Left hindlimb (tissue), 1 donor: ENCODE measurements around the gene B9D1.

Experiments
- DNase-seq: peaks from one replicate; pipeline ENCODE4 v3.0.0-alpha.2; 2018

The B9D1 gene, protein sequence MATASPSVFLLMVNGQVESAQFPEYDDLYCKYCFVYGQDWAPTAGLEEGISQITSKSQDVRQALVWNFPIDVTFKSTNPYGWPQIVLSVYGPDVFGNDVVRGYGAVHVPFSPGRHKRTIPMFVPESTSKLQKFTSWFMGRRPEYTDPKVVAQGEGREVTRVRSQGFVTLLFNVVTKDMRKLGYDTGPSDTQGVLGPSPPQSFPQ

DNA sequence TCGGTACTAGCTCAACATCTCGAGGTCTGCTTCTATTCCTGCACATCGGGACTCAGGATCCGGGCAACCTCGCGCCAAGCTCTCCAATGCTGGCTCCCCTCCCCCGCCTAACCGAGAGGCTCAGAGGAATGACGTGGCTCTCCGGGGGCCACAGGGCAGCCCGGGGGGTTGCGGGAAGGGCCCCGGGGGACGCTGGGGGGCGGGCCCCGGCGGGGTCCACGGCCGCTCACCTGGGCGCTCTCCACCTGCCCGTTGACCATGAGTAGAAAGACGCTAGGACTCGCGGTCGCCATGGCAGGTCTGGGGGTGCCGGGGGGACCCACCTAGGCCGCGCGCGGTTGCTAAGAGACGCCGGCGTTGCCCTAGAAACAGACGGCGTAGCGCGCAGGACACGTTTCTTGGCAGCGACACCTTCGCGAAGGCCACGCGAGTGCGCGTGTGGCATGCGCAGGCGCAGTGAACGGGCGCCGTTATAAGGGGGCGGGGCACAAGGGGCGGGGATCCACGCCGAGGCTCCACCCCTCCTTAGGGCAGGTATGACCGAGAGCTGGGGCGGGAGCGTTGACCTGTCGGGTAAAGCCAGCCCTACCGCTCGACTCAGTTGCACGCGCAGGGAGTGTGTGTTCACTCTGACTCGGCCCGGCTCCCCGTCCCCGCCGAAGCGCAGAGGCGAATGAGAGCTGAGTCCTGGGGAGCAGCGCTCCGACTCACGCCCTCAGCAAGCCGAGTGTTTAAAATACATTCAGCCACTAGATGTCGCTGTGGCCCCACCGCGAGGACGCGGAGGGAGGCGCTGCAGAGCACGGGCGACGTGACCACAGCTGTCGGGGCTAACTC lies at the start of gene B9D1:
B9D1 (minus strand) TSS at position 447 of the 837 bp plus-strand sequence; CDS start at position 293, 154 bp downstream.
- DNase-seq = peak; percentile 94

DNA sequence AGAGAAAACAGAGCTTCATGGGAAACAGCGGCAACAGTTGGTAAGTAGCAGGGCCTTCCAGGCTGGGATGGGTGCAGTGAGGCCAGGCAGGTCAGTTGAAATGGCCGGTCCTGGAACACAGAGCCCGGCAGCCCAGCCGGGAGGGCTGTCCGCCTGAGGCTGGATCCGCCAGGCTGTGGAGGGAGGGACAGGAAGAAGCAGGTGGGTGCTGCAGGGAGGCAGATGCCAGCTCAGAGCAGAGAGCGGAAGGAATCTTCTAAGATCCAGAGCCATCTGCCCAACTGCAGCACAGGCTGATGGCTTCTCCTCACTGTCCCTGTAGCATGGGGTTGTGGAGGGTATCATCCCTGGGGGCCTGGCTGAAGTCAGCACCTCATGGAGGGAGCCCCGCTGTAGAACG lies 49.1 kb upstream of the B9D1 start:
- DNase-seq = no peak

DNA sequence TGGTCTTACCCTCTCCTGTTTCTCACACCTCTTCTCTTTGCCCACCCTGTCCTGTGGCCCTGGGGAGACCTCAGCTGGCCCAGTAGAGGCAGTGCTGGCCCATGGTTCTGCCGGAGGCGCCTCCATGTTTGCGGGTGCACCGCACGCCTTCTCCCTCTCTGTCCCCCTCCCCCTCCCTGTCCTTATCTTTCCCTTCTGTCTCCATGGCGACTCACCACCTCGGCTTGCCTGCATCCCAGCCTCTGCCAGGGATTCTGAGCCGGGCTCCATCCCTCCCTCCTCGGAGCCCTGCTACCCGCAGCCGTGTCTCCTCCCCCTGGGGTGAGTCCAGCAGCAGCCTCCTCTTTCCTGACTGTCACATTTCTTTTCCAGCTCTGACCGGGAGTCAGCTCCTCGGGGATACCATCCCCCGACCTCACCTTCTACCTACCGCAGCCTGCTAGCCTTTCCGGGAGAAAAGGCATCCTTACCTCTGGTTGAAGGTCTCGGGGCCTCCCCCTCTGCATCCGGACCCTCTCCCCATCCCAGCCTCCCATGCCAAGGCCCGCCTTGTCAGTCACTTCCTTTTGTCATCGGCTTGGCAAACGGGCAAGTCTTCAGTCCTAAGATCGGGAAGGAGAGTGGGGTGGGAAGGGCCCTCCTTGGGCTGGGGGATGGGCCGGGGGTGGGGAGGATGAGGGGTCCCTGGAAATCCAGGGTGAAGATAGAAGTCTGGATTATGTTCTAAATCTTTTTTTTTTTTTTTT lies 48.5 kb upstream of the B9D1 start, which contains the start of gene RNF112:
RNF112 (plus strand) TSS at position 358 of the 746 bp plus-strand sequence; CDS start at position 535, 177 bp downstream.
- no peak for DNase-seq

DNA sequence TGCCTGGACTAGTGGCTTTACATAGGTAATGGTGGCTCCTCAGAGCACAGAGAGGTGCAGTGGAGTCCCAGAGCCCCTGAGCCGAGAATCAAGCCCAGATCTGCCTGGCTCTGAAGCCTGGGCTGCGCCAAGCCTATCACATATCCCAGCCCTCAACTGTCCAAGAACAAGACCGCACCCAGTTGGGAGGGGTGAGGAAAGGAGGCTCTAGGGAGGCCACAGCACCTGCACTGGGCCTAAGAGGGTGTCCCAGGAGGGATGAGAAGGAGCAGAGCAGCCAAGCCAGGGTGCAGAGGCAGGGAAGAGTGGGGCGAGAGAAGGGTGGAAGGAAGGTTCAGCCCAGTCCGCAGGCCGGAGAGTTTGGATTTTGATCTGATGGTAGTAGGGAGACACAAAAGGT lies 47.6 kb upstream of the B9D1 start:
- DNase-seq = no peak

DNA sequence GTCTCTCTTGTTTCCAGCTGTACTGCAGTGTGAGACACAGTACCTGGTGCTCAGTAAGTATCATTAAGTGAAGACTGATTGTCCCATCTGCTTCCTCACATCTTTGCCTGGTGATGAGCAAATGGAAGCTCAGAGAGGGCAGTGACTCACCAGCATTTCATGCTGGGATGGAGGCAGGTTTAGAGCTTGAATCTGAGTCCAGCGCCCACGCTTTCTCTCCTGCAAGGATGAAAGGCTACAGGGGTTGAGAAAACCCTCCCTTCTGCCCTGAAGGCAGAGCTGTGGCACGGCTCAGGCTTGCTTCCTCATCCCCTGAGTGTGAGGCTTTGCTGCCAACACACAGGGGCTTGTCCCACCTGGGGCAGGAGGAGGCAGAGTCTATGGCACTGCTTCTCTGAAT lies 47.0 kb upstream of the B9D1 start:
- no peak for DNase-seq

DNA sequence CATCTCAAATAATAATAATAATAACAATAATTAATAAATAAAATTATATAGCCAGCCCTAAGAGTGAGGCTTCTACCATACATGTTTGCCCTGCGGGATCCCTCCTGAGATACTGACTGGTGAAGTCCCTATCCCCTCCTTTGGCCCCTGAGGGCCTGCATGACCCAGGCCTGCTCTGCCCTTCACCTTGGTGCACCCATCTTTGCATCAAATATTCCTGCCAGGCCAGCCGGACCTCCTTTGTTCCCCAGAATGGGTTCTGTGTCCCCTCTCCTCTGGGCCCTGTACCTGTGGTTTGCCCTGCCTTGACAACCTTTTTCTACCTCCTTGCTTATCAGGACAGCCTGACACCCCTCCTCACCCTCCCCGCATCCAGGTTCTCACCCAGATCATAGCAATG lies 46.5 kb upstream of the B9D1 start:
- DNase-seq = no peak

DNA sequence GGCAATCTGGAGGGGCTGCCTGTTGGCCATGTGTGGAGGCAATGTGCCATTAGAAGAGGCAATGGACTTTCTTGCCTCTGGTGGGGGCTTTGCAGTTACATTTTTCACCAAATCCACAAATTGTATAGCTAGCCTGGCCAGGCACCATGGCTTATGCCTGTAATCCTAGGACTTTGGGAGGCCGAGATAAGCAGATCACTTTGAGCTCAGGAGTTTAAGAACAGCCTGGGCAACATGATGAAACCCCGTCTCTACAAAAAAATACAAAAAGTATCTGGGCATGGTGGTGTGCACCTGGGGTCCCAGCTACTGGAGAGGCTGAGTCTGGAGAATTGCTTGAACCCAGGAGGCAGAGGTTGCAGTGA lies 45.8 kb upstream of the B9D1 start:
- no peak for DNase-seq

DNA sequence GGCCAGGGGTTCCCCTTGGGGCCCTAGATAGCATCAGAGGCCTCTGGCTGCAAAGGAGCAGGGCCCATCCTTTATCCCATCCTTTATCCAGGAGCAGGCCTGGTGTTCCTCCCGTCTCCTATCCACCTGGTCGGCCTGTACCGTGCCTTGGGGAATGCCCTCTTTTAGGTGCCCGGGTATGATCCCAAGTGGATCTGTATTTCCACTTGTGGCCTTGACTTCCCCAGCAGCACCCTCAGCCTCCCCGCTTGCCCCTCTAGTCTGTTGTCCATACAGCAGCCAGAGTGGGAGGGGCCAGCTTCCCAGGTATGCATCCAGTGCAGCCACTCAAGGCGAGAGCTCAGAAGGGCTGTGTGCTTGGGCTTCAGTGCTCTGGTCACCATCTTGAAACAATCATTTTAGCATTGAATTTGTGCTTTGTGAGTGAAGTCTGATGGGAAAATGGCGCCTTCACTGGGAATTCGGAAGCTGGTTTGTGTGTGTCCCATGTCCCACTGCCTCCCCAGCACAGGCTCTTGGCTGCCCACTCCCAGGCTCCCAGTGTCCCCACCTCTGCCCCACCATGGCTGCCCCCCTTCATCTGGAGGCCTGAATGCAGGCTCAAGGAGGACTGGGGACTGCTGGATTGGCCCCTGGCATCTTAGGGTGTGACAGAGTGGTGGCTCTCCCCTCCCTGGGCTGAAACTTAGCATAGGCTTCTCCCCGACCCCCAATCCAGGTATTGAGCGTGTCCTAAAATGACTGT lies 45.2 kb upstream of the B9D1 start:
- DNase-seq = no peak

DNA sequence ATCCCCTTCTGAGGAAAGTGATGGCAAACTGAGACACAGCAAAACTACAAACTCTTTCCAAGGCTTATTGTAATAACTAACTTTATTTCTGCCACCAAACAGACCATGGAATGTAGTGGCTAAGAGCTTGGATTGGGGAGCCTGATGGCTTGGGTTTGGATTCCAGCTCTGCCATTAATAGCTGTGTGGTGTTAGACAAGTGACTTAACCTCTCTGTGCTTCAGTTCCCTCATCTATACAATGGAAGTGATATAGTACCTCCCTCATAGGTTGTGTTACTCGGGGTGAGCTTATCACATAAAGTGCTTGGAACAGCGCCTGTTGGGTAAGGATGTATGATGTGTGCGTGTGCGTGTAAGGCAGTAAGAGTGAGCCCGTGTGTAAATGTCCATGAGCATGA lies 42.6 kb upstream of the B9D1 start:
- no peak for DNase-seq

DNA sequence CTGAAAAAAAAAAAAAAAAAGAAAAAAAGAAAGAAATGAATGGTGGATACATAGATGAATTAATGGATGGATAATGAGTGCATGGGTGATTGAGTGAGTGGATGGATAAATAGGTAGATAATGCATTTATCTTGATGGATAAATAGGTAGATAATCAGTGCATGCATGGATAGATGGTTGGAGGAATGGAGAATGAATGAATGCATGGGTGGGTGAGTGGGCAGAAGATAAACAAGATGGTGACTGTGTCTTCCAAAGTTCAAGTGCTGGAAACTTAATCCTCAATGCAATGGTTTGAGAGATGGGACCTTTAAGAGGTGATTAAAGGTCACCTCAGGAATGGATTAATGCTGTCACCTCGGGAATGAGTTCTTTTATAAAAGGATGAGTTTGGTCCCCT lies 41.7 kb upstream of the B9D1 start:
- DNase-seq = no peak

DNA sequence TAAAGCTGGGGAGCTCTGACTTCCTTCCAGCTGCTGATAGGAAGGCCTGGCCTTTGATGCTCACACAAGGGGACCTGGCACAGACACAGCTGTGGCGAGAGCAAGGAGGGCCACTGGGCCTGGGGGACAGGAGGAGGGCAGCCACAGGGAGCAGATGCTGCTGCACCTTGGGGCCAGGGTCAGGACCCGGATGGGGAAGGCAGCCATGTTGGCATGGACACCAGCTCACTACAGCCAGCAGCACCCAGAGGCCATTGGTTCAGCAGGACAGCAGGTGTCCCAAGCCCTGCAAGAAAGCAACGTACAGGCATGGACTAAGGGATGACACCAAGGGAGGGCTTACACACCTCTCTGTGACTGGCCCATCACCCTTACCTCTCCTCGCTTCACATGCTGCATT lies 40.5 kb upstream of the B9D1 start:
- DNase-seq = no peak

DNA sequence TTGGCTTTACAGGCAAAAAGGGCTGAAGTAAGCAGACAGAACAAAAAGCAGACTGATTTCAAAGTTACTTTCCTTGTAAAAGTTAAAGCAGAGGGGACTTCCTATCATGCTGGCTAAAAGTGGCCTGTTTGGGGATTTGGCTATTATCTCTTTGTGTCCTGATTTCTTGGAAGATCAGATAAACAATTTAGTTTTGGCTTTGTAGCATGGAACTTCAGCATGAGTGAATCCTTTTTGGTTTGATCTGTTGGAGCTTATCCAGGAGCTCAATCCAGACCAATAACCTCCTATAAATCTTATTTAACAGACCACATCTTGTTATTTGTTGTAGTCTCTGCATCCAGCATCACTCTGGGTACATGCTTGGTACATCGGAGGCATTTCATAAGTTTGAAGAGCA lies 39.6 kb upstream of the B9D1 start:
- DNase-seq = no peak

DNA sequence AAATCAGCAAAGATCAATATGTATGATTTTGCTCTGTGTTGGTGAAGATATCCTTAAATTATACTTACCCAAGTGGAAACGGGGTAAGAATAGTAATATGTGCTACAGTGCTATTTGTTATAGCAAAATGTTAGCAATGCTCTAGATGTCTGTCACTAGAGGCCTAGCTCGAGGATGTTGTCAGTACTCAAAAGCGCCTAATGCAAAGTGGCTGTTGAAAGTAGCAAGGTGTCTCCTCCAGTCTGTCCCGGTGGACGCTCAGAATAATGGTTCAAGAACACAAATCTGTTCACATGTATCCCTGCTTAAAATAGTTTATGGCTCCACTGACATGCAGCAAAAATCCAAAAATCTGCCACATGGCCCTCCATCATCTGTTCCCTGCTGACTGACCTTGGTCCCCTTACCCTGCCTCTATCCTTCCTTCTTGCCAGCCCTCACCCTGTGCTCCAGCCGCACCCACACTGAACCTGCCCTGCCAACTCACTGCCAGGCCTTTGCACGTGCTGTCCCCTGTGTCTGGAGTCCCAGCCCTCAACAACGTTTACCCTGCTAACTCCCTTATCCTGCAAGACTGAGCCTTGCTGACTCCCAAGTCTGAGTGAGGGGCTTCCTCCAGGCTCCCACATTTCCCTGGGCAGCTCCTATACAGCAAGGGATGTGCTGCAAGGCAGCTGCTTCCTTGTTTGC lies 38.9 kb upstream of the B9D1 start:
- no peak for DNase-seq

DNA sequence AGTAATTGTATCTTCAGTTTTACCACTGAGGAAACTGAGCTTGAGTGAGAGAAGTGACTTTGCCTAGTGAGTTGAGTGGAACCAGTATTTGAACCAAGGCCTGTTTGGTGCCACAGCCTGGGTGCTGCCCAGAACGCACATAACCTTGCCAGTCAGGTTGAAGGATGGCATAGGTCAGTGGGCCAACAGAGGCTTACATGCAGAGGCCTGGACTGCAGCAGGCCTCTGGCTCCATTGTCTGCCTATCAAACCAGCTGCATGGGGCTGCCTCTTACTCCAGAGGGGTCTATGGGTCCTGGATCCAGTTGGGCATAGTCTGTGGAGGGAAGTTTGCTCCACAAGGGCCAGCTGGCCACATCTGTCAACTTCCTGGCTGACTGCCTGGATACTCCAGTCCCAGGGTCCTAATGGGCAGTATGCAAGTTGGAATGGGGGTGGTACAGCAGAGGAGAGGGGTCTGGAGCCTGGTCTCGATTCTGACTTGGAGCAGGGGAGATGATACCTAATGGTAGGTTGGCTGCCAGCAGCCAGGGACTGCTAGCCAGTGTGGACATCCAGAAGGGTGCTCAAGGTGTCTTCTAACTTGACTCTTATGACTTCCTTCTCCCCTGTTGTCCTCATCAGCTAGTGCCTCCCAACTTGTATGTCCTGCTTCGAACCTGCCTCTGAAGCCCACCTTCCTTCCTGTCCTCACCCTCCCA lies 37.4 kb upstream of the B9D1 start:
- no peak for DNase-seq

DNA sequence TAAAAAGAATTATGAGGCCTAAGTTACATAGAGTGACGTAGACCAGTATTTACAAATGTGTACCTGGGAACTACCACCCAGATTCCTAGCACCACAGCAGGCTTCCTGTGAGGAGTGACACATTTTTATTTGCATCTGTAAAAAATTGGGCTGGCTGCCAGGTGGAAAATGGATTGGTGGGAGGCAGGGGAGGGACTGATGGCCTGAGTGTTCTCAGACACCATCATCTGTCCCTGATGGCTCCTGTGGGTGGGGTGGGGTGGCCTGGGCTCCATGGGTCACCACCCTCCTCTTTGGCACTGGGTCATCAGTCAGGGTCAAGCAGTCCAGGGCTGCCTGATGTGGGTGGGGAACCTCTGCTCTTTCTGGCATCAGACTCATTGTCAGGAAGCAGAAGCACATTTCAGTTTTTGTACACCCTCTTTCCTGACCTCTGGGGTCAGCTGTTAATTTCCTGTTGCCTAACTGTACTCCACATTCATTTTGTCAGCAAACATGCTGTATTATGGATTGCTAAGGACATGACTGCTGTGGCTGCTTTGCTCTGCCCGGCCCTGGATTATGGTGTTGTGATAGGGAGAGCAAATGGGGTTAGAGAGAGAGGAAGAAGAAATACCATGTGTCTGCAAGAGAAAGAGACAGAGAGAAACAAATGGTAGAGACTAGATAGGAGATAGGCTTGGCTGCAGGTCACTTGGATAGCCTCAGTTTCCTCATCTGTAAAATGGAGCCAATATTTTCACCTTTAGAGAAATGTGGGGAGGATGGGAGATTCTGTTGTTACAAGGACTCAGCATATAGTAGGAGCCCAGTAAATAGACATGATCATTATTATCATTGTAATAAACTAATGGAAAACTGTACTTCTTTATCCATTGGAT lies 36.0 kb upstream of the B9D1 start:
- DNase-seq = no peak

DNA sequence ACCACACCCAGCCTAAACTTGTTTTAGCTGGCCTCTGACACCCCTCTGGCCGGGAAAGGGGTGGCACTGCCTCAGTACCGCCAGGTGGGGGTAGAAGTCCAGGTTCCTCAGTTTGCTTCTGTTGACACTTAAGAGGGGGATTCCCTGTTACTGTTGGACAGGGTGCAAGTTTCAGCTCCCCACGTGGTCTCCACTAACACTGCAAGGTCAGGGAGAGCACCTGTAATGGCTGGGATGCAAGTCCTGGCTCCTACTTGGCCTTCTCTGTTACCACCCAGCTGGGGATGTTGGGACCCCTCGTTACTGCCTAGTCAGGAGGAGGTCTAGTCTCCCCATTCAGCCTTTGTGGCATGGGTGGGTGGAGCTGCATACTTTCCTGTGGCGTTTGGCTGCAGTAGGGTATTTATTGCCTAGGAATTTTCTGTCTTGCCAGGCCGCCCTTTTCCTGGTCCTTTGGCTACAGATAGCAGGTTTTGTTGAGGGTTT lies 35.1 kb upstream of the B9D1 start:
- DNase-seq = no peak

DNA sequence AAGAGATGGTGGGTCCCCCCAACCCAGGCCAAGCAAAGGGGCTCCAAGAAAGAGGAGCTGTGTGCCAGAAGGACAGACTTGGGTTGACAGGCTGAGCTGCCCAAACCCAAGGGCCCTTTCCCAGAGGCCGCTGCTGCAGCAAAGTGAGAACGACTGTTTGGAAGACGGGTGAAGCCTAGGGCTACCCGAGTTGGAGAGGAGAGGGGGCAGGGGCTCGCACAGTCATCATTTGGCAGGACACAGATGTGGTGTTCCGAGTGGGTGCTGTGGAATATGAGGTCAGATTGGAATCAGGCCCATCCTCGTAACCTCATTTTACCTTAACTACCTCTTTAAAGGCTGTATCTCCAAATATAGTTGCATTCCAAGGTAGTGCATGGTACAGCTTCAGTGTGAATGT lies 29.8 kb upstream of the B9D1 start:
- DNase-seq = no peak

DNA sequence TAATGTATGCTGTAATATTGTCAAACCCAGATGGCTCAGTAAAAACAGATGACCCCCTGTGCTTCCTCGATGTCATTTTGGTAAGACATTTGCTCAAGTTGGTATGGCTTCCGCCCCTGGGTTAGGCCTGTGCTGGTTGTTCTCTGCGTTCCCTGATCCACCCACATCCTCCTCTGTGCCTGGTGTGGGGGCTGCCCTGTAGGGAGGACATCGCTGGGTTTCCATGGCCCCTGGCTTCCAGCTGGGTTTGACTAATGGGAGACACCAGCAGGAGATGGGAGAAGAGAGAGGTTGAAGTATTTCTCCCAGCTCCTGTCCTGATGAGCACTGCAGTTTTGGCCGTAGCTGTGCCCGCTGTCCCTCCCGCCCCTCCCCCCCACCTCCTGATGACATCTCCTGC lies 28.9 kb upstream of the B9D1 start:
- DNase-seq = no peak

DNA sequence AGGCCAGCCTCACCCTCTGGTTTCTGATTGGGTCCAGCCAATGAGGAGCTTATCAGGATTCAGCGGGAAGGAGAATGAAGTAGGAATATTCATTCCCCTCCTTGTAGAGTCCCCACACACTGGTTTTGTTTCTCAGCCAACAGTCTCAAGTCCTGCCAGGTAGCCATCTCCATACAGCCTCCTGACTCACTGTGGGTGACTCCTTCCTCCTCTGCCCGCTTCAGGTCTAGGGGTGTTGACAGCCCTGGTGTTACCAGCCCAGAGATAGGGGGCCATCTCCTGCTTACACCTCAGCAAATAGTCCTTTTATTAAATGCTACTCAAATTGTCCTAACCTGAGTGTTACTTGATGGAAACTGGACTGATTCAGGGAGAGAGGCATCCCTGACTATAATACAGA lies 28.4 kb upstream of the B9D1 start:
- DNase-seq = no peak
